Esophagus squamous epithelium (tissue), 5 donors: ENCODE data around the gene CSNK1A1. TPM values are rescaled to one million over a fixed set of nuclear protein-coding genes. Genes with fewer than 3 reads are reported as not detected.

Source experiments
- DNase-seq: peaks from one replicate; lab custom pipeline; 2025; lab: John Stamatoyannopoulos, UW
- H3K27ac ChIP-seq, 4 donors: fragments of 200-600 bp; sonication (generic); one replicate each; pipeline ENCODE4 v1.5.1; 2016 to 2019; ENCODE audit warnings: mild to moderate bottlenecking in 1 of 4
- H3K27me3 ChIP-seq, 4 donors: fragments of 200-600 bp; sonication (generic); 1 replicate in 3 of 4; 2 replicates in 1 of 4; pipeline versions ENCODE4 v1.5.1 to v1.6.0; 2017 to 2021; ENCODE audit warnings: antibody characterized with exemption in 1 of 4
- H3K36me3 ChIP-seq, 3 donors: fragments of 200-600 bp; sonication (generic); one replicate each; pipeline ENCODE4 v1.5.1; 2016 to 2019
- H3K4me1 ChIP-seq, 3 donors: fragments of 200-600 bp; sonication (generic); one replicate each; pipeline ENCODE4 v1.5.1; 2017 to 2019
- H3K4me3 ChIP-seq, 4 donors: fragments of 200-600 bp; sonication (generic); 1 replicate in 3 of 4; 2 replicates in 1 of 4; pipeline ENCODE4 v1.5.1; 2016 to 2019; ENCODE audit warnings: mild to moderate bottlenecking in 2 of 4, moderate library complexity in 1 of 4
- H3K9me3 ChIP-seq, 3 donors: fragments of 200-600 bp; sonication (generic); one replicate each; pipeline ENCODE4 v1.5.1; 2016 to 2019
- CTCF ChIP-seq, 6 experiments: fragments of 450-650 bp in 4 of 6; fragments of 200-600 bp in 2 of 6; sonication (generic) in 2 of 6; IDR thresholded peaks; one replicate each; pipeline ENCODE4 v1.5.1; 2016 to 2019; ENCODE audit warnings: antibody characterized with exemption in 6 of 6, mild to moderate bottlenecking in 4 of 6, moderate library complexity in 4 of 6
- POLR2A ChIP-seq, 4 donors: fragments of 450-650 bp; IDR thresholded peaks; one replicate each; pipeline ENCODE4 v1.6.1; 2017; ENCODE audit warnings: antibody characterized with exemption in 4 of 4, mild to moderate bottlenecking in 4 of 4, moderate library complexity in 3 of 4
- WGBS, 2 donors: methylation state at CpG; one replicate each; pipeline ENCODE4 v1.1.5; 2018; 5-methylcytosine and 5-hydroxymethylcytosine counted together
- intact Hi-C: fragments of 100-400 bp; cut with DNase I; formaldehyde crosslinking; loops from one replicate; pipeline ENCODE4 v1.15.0; 2022
- total RNA-seq, 4 donors: library from RNA; depleted of rRNA; stranded (reverse); fragments of >200 nt; gene quantifications; one replicate each; pipeline ENCODE4 v1.1.0, GENCODE V29; 2016
- donor health status: DM: yes; HTN: yes; CAD: no.

CSNK1A1 gene
- total RNA-seq, 4 donors from 2014 or later: 223 to 388 (median 301) TPM

- intact Hi-C loops: no loop called here
- TF ChIP-seq POLR2A (IDR thresholded peaks at IDR 0.05) (no peak), CTCF (IDR thresholded peaks at IDR 0.05) (no peak)
- peaks cover 28 to 96% (median 58%) of the 10 kb centered on the region in 3 donors for H3K4me1 ChIP-seq
- DNase-seq: no peak
- H3K27ac ChIP-seq: peak overlapping the region; percentile 80 to 91 (median 89)
- no peaks in the 10 kb centered on the region for H3K9me3 ChIP-seq
- WGBS, 2 donors: 59 to 61% methylated on average over 19 of the region's 19 CpGs
- no peak overlapping the region for H3K4me3 ChIP-seq
- no peaks in the 10 kb centered on the region for H3K27me3 ChIP-seq
- peaks cover 0 to 6% (median 0%) of the 10 kb centered on the region in 3 donors for H3K36me3 ChIP-seq
These were observed 62.5 kb downstream of the CSNK1A1 start for GRCh38 chr5:149488645-149489306.

- TF ChIP-seq POLR2A (IDR thresholded peaks at IDR 0.05) (no peak), CTCF (IDR thresholded peaks at IDR 0.05) (no peak)
- peaks cover 36 to 96% (median 60%) of the 10 kb centered on the region in 3 donors for H3K4me1 ChIP-seq
- H3K27me3 ChIP-seq: no peaks in the 10 kb centered on the region
- intact Hi-C loops: no loop called here
- H3K27ac ChIP-seq: peak overlapping the region; percentile 80 to 91 (median 89)
- H3K36me3 ChIP-seq: peaks cover 0 to under 1% (median 0%) of the 10 kb centered on the region in 3 donors
- no peak for DNase-seq
- no peaks in the 10 kb centered on the region for H3K9me3 ChIP-seq
- 47 to 75% methylated on average over 2 of the region's 2 CpGs for WGBS, 2 donors
- no peak overlapping the region for H3K4me3 ChIP-seq
These were observed 63.6 kb downstream of the CSNK1A1 start for GRCh38 chr5:149487672-149488071.

- H3K9me3 ChIP-seq: no peaks in the 10 kb centered on the region
- peaks cover 36 to 96% (median 67%) of the 10 kb centered on the region in 3 donors for H3K4me1 ChIP-seq
- no peaks in the 10 kb centered on the region for H3K27me3 ChIP-seq
- H3K27ac ChIP-seq: peak overlapping the region; percentile 80 to 91 (median 89)
- TF ChIP-seq CTCF (IDR thresholded peaks at IDR 0.05): no peak
- TF ChIP-seq POLR2A (IDR thresholded peaks at IDR 0.05): no peak
- intact Hi-C loops: no loop called here
- H3K36me3 ChIP-seq: no peaks in the 10 kb centered on the region
- no peak overlapping the region for H3K4me3 ChIP-seq
- 46 to 61% methylated on average over 5 of the region's 5 CpGs for WGBS, 2 donors
- no peak for DNase-seq
These were observed 64.3 kb downstream of the CSNK1A1 start for GRCh38 chr5:149486726-149487635.

DNA sequence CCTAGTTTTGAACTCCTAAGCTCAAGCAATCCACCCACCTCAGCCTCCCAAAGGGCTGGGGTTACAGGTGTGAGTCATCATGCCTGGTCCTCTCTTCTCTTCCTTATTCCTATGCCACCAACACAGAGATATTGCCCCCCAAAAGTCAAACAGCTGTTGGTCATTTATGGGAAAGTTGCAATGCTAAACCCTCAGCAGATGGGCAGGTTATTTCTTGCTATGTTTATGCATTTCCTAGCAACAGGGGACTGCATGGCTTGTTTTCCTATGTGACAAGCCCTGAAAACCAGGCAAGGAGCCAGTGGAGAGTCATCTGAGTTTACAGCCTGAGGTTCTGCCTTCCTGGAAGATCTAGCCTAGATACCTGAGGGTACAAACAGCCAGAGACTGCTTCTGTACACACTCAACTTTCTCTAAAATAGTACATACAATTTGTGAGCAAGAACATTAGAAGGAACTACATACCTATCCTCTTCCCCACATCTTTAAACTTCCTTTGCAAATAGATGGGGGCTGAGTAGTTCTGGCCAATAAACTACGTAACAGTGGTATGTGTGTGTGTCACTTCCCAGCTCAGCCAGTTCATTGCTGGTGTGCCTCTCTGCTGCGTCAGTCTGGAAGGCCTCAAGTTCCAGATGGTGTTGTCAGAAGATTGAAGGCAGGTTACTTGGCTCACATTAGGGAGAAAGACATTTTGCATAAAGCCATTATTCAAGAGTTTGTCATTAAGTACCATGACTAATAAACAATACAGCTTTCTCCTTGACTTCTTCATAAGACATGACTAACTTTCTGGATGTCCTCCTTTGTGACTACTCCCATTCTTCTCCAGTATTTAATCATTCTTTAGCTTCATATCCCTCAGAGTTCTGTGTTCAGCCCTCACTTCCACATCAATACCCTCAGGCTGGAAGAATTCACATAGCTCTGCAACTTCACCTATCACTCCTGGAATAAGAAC lies 65.3 kb downstream of the CSNK1A1 start:
- peak overlapping the region; percentile 80 to 91 (median 89) for H3K27ac ChIP-seq
- no peak overlapping the region for H3K4me3 ChIP-seq
- no peaks in the 10 kb centered on the region for H3K27me3 ChIP-seq
- H3K9me3 ChIP-seq: no peaks in the 10 kb centered on the region
- intact Hi-C loops: no loop called here
- TF ChIP-seq POLR2A (IDR thresholded peaks at IDR 0.05): no peak
- no peak for TF ChIP-seq CTCF (IDR thresholded peaks at IDR 0.05)
- DNase-seq: no peak
- peaks cover 36 to 93% (median 67%) of the 10 kb centered on the region in 3 donors for H3K4me1 ChIP-seq
- WGBS, 2 donors: 0 to 23% methylated on average over 1 to 2 of the region's 2 CpGs
- no peaks in the 10 kb centered on the region for H3K36me3 ChIP-seq
